AG04450 (cell line): ENCODE measurements around the gene RPP40. TPM values are rescaled to one million over a fixed set of nuclear protein-coding genes. Genes with fewer than 3 reads are reported as not detected.

Experiments used
- CTCF ChIA-PET: fragments of 300-600, 350-600 bp; formaldehyde crosslinking; extraction: SDS; loops from one replicate; lab custom pipeline; 2022; ENCODE audit warnings: antibody characterized with exemption, inconsistent platforms; lab: Charles Lee
- POLR2A ChIA-PET: fragments of 350-600 bp; formaldehyde crosslinking; extraction: SDS; loops from one replicate; lab custom pipeline; 2021; ENCODE audit warnings: antibody characterized with exemption, inconsistent platforms; lab: Yijun Ruan, JAX
- DNase-seq: peaks from one replicate; pipeline ENCODE4 v3.0.0-alpha.2; 2011; ENCODE audit warnings: low read depth, low spot score
- H3K27ac ChIP-seq: one replicate; pipeline ENCODE4 v1.5.1; 2012; ENCODE audit warnings: low read depth, low read length, control low read depth
- H3K27me3 ChIP-seq: one replicate; pipeline ENCODE4 v1.6.0; 2012; ENCODE audit warnings: low read length; ENCODE audit not compliant: control insufficient read depth, insufficient read depth
- H3K4me3 ChIP-seq: 2 replicates; pipeline ENCODE4 v1.5.1; 2011; ENCODE audit warnings: mild to moderate bottlenecking, low read depth, low read length, control low read depth
- H3K9me3 ChIP-seq: 2 replicates; pipeline ENCODE4 v1.5.1; 2012; ENCODE audit warnings: low read length; ENCODE audit not compliant: control insufficient read depth, insufficient read depth
- CTCF ChIP-seq: IDR thresholded peaks from 2 replicates; pipeline ENCODE4 v1.5.1; 2011; ENCODE audit warnings: low read depth, low read length, control low read depth, inconsistent platforms
- polyA minus RNA-seq: library from RNA; depleted of rRNA, polyadenylated mRNA; stranded (reverse); fragments of >200 nt; gene quantifications from 2 replicates; pipeline ENCODE4 v1.2.3, GENCODE V29; 2011; rRNA and poly(A)+ RNA removed
- polyA plus RNA-seq: library from polyadenylated mRNA; depleted of rRNA; stranded (reverse); fragments of >200 nt; gene quantifications from 2 replicates; pipeline ENCODE4 v1.2.3, GENCODE V29; 2011; rRNA removed

RPP40 gene
- polyA plus RNA-seq (7.6 and 8.2 TPM in 2 replicates), polyA minus RNA-seq (2.3 and 3.8 TPM in 2 replicates)

GRCh38 chr6:5003604-5004372 is at the start of gene RPP40:
Gene RPP40, minus strand, starts transcription at chr6:5004037. Its CDS starts 35 bp downstream, at chr6:5004002.
- DNase-seq = peak; percentile 91
- TF ChIP-seq CTCF = peak; percentile 84
- CTCF ChIA-PET = interaction anchor here (0.5 to 2.2 kb wide), 37 partner anchors 9 to 845 kb away, joined by 3 to 15 read pairs (median 4); no protein-coding TSS in a partner anchor
- H3K4me3 ChIP-seq = peak within 1 kb of the TSS; percentile 89
- no peaks in the 10 kb centered on the region; the same call in 1 of the 2 replicates for H3K9me3 ChIP-seq
- POLR2A ChIA-PET = interaction anchor here (0.6 to 1.6 kb wide), 6 partner anchors 22 to 125 kb away, joined by 3 to 7 read pairs (median 4); no protein-coding TSS in a partner anchor
- H3K27me3 ChIP-seq = no peaks in the 10 kb centered on the region
- peak within 1 kb of the TSS; percentile 80 for H3K27ac ChIP-seq

GRCh38 chr6:5053038-5053437 is 49.2 kb upstream of the RPP40 start:
- peaks cover 4% of the 10 kb centered on the region for H3K27me3 ChIP-seq
- peaks cover 9% of the 10 kb centered on the region; the same call in 1 of the 2 replicates for H3K9me3 ChIP-seq
- TF ChIP-seq CTCF = no peak
- peak overlapping the region; percentile 31 for H3K27ac ChIP-seq
- ChIA-PET CTCF (no interaction called here), POLR2A (no interaction called here)
- no peak overlapping the region for H3K4me3 ChIP-seq
- no peak for DNase-seq

GRCh38 chr6:5051394-5051793 is 47.6 kb upstream of the RPP40 start:
- Histone ChIP-seq H3K4me3 (no peak overlapping the region), H3K9me3 (peaks cover 9% of the 10 kb centered on the region; the same call in 1 of the 2 replicates), H3K27me3 (peaks cover 3% of the 10 kb centered on the region), H3K27ac (no peak overlapping the region)
- ChIA-PET CTCF (interaction anchor here (0.6 kb wide), 1 partner anchor 819 kb away, joined by 3 read pairs; no protein-coding TSS in a partner anchor), POLR2A (no interaction called here)
- no peak for TF ChIP-seq CTCF
- DNase-seq = no peak

GRCh38 chr6:5050009-5050408 is 46.2 kb upstream of the RPP40 start:
- CTCF ChIA-PET = no interaction called here

More at GRCh38 chr6:5050009-5050408, 46.2 kb upstream of the RPP40 start:
- no peak for TF ChIP-seq CTCF
- no peak for DNase-seq
- peaks cover 9% of the 10 kb centered on the region; the same call in 1 of the 2 replicates for H3K9me3 ChIP-seq
- POLR2A ChIA-PET = no interaction called here
- H3K27me3 ChIP-seq = peaks cover 3% of the 10 kb centered on the region
- no peak overlapping the region for H3K4me3 ChIP-seq
- no peak overlapping the region for H3K27ac ChIP-seq
